AG09319 (cell line): Measurements from ENCODE around the gene VPS35L.

ENCODE experiments used
- DNase-seq: peaks from one replicate; pipeline ENCODE4 v3.0.0-alpha.2; 2010; ENCODE audit warnings: low read depth; ENCODE audit errors: extremely low read depth
- CTCF ChIP-seq: IDR thresholded peaks from 2 replicates; pipeline ENCODE4 v1.5.1; 2011; ENCODE audit warnings: low read depth, mild to moderate bottlenecking, inconsistent platforms, low read length, moderate library complexity

The VPS35L gene

GRCh38 chr16:19517424-19518089 lies 37.9 kb upstream of the VPS35L start:
- DNase-seq: peak; percentile 10
- no peak for TF ChIP-seq CTCF

GRCh38 chr16:19518388-19518787 lies 37.1 kb upstream of the VPS35L start:
- TF ChIP-seq CTCF: no peak
- DNase-seq: no peak

GRCh38 chr16:19520861-19521331 lies 34.6 kb upstream of the VPS35L start:
- DNase-seq: no peak
- no peak for TF ChIP-seq CTCF

- DNase-seq: peak; percentile 62
- TF ChIP-seq CTCF: peak; percentile 52
These were observed 33.8 kb upstream of the VPS35L start, which contains the start of gene GDE1 for GRCh38 chr16:19521471-19522396. GDE1 (minus strand) TSS chr16:19522098; CDS start chr16:19521964, 134 bp downstream.

GRCh38 chr16:19522397-19522732 lies 33.1 kb upstream of the VPS35L start:
- DNase-seq: no peak
- TF ChIP-seq CTCF: no peak

GRCh38 chr16:19522760-19523159 lies 32.7 kb upstream of the VPS35L start:
- no peak for DNase-seq

More at GRCh38 chr16:19522760-19523159, 32.7 kb upstream of the VPS35L start:
- no peak for TF ChIP-seq CTCF
